Hematopoietic multipotent progenitor cell (in vitro differentiated cells): ENCODE results near the gene SHBG. TPM values are rescaled to one million over a fixed set of nuclear protein-coding genes. Genes with fewer than 3 reads are reported as not detected.
"Not testable (repeated sequence)": the region's sequence is repeated elsewhere in the genome, so short reads cannot be mapped to it uniquely, and the experiment has no call there.

ENCODE experiments used
- DNase-seq, 3 donors: peaks; one replicate each; pipeline ENCODE4 v3.0.0-alpha.2; 2011 to 2015; ENCODE audit warnings: low read depth in 2 of 3, low spot score in 2 of 3
- total RNA-seq: library from RNA; depleted of rRNA; stranded (reverse); fragments of >200 nt; gene quantifications from one replicate; pipeline ENCODE4 v1.2.3, GENCODE V29; 2012

SHBG gene
- total RNA-seq, 1 donor: not detected

DNA sequence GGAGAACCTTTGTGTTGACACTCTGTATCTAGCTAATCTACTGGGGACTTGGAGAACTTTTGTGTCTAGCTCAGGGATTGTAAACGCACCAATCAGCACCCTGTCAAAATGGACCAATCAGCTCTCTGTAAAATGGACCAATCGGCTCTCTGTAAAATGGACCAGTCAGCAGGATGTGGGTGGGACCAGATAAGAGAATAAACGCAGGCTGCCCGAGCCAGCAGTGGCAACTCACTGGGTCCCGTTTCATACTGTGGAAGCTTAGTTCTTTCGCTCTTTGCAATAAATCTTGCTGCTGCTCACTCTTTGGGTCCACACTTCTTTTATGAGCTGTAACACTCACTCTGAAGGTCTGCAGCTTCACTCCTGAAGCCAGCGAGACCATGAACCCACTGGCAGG lies 11.7 kb downstream of the SHBG start:
- DNase-seq: not testable (repeated sequence)

DNA sequence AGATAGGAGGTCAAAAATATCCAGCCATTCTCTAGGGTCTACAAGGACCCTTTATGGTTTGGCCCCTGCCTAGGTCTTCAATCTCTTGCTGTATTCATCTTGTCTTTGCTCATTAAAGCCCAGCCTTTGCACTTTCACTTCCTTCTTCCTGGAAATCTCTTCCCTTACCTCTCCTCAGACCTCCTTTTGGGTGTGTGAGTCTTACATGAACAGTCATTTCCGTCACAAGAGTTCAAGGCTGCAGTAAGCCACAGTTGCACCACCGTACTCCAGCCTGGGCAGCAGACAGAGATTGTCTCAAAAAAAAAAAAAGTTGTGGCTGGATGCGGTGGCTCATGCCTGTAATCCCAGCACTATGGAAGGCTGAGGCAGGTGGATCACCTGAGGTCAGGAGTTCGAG lies 14.8 kb downstream of the SHBG start:
- DNase-seq: no peak

DNA sequence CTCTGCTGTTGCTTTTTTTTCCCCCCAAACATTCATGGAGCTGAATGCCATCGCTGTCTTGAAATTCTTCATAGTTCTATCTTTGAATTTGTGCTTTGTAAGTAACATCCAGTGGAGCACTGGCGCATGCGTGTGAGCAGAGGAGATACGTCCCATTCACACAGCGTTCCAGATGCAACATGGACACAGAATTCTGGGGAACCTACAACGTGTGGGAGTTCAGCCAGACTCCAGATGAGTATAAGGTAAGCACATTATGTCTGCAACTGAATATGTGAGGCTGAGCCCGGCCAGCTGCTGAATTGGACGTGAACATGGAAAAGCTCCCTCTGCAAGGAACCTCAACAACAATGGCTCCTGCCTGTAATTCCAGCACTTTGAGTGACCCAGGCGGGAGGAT lies 16.5 kb downstream of the SHBG start:
- DNase-seq: no peak

DNA sequence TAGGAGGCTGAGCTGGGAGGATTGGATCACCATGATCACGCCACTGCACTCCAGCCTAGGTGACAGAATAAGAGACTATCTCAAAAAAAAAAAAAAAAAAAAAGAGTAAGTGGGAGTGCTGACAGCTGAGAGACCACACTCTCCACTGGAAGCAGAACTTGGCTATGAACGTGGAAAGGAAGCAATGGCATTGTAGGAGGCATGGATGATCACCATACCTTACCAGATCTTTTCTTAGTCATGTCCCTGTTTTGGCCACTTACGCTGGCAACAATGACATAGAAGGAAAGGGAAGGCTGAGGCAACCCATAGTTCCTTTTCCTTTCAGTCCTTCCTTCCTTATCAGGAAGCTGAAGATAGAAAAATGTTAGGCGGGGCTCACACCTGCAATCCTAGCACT lies 17.1 kb downstream of the SHBG start:
- DNase-seq: no peak

DNA sequence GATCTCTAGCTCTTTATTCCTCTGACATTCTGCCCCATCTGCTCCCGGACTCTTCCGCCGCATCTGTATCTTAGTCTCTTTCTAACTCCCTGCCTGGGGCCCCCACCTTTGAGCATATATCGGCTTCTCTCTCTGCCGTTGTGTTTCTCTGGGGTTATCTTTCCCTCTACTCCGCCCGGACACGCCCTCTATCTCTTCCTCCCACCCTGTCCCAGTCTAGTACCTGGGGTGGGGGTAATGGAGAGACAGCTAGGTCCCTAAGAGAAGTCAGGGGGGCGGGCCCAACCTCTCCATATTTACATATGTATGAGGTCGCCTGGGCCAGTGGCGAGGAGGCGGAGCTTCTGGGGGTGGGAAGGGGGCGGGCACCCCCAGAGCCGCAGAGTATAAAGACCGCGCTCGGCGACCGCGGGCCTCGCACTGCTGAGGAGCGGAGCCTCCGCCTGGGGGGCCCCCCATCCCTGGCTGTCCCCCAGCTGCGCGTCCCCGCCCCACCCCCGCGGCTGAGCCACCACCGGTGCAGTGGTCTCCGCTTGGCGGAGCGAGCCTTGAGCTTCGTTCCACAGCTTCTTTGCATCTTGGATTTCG lies 20.7 kb downstream of the SHBG start, which contains the start of gene ATP1B2:
ATP1B2 (plus strand) TSS at position 418 of the 588 bp plus-strand sequence. CDS start 593 bp downstream, outside the sequence.
- peak; percentile 55 to 80 (median 76) for DNase-seq

DNA sequence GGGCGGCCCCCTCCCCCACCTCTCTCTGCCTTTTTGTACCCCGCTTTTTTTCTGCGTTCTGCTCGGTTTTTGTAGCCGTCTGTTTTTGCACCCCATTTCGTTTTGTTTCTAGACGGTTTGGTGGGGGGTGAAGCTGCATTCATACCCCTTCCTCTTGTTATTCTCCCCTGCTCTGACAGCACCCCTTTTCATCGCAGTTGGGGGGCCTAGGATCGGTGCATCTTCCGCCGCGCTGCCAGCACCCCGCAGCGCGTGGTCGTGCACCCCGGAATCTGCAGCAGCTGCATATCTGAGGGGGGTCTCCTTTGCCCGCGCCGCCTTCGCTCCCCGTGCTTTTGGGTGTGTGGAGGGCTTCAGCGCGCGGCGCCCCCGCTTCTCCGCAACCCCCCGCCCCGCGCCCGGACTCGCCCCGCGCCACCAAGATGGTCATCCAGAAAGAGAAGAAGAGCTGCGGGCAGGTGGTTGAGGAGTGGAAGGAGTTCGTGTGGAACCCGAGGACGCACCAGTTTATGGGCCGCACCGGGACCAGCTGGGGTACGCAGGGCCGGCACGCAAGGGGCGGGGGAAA lies 21.2 kb downstream of the SHBG start:
- DNase-seq: no peak

DNA sequence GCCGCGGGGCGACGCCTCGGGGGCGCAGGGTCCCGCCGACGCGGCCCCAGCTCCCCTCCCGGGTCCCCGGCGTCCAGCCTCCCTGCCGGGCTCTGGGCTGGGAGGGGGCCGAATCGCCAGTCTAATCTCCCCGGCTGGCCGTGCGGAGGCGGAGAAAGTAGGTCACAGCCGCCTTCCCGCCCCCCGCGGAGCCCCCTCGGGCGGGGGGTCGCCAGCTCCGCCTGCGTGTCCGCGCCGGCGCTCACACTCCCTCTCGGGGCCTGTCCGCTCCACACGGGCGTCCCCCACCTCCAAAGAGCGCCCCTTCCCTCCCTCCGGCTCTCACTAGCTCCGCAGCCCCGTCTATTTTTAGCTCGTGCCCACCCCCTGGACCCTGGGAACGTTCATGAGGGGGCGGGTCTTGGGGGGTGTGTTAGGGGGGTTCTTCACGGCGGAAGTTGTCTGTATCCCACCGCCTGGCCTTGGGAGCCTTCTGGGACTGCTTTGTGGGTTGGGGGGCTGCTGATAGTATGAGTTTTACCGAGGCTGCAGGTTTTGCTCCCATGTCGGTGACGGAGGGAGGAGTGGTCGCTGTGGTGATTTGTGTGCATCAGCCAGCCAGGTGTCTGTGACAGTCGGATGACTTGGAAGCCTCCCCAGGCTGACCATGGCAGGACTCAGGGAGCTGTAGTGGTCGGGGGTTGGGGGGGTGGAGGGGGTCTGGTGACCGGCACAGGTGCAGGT lies 21.9 kb downstream of the SHBG start:
- no peak for DNase-seq

DNA sequence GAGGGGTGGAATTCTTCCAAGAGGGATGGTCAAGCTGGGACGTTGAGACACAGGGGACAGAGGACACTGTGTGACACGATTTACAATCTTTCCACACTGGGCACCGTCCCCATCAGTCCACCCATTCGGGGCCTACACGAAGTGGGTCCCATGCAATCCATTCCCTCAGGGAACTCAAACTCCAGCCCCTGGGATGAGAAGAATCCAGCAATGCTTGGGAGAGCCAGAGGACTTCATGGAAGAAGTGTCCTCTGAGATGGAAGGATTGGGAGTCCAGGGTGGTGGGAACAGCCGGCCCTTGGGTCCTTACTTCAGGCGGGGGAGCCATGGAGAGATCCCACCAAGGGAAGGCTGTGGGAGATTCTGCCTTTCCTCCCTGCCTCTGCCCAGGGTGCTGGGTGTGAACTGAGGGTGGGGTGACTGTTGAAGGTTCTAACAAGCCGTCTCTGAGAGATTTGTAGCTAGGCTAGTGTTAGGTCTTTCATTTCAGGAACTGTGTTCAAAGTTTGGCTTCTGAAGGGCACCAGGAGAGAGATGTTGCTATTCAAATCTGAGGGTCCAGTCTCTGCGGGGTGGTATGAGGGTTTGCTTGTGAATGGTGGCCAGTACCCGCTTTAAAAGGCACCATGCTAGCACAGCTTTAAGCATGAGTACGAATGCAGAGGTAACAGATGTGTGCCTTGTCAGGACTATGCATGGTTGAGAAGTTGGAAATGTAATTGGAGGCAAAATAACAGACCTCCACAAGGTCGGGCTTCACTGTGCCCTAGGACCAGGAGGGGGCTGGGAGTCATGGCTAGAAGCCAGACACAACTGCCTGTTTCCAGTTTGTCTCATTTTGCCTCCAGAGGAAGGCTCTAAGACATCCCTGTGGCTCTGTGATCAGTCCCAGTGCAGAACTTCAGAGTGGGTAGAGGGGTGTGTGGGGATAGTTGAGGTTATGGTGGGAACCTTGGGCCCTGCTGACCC lies 22.7 kb downstream of the SHBG start:
- no peak for DNase-seq

DNA sequence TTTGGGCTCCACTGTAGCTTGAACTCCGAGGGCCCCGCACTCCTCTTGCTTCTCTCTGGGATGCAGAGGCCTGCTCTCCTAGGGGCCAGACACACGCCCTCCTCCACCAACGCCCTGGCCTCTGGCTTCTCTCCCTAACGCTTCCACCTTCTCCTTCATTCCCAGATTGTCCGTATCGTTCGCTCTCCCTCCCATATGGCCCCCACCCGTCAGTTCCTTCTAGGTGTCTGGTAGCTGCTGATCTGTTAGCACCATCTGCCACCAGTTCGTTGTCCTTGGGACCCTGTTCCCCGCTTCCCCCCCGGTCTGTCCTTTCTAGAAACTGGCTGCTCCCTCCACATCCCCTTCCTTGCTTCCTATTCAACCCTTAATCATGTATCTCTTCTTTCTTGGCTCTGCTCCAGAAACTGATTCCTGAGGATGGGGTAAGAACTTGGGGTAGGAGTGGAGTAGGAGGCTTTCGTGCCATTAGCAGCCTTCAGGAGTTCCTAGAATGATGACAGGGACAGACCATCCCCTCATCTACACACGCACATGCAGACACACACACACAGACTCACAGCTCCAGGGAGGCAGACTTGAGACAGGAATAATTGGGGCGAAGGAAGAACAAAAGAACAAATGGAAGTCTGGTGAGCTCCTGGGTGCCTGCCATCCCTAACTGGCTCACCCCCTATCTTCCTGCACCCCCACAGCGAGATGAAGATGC lies 25.1 kb downstream of the SHBG start:
- DNase-seq: no peak

DNA sequence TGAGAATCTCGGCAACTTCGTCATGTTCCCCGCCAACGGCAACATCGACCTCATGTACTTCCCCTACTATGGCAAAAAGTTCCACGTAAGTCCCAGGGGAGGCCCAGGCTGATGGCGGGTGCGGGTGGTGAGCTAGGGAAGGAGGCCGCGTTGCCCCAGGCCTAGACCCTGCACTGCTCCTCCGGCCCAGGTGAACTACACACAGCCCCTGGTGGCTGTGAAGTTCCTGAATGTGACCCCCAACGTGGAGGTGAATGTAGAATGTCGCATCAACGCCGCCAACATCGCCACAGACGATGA lies 25.6 kb downstream of the SHBG start:
- no peak for DNase-seq

DNA sequence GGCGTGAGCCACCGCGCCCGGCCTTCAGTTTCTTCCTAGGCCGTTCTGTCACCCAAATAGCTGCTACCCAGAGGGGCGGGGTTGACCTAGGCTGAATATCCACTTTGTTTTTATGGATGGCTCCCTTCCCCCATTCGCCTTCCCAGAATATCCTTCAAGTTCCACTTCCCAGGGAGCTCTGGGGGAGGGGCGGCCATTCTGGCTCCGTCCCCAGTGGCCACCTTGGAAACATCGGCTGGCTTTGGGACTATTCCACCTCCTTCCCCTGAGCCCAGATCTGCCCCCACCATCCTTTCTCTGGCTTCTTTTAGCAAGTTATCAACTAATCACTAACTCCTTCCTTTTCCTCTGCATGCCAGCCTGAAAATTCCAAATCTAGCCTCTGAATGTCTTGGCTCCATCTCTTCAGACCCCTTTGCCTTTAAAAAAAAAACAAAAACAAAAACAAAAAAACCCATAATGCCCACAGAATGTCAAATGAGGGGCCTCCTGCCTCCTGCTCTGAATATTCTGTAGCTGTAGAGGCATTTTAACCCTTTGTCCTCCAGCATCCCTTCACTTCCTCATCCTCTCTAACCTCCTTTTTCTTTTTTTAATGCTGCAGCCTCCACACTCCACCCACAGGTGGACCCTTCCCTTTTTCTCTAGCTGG lies 27.1 kb downstream of the SHBG start:
- DNase-seq: peak in 1 of 3 donors; percentile 36

DNA sequence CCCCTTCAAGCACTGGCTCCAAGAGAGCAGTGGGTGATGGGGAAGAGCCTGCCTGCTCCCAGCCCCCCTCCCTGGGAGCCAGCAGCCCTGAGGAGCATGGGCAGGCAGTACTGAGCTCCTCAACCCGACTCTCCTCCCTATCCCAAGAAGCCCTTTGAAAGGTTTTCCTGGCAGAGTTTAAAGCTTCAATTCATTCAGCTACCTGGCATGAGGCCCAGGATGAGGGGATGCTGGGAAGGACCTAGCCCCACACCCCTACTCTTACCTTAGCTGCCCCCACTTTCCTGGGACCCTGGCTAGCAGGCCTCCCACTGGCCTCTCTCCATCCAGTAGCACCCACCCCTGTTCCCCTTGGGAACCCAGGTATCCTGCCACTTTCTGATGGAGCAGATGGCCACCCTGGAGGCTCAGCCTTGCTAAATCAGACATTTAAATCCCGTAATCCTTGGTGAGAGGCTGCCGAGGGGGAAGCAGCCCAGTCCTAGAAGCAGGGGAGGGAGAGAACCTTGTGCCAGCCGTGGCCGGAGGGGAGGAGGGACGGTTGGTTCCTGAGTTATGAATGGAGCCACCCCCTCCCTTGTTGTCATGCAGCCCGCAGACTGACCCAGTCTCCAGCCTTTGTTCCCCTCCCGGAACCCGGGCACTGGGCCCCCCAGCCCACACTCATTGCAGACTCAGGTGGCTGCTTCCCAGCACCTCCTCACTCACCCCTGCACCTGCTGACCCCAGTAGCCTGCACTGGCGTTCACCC lies 37.9 kb downstream of the SHBG start:
- no peak for DNase-seq

DNA sequence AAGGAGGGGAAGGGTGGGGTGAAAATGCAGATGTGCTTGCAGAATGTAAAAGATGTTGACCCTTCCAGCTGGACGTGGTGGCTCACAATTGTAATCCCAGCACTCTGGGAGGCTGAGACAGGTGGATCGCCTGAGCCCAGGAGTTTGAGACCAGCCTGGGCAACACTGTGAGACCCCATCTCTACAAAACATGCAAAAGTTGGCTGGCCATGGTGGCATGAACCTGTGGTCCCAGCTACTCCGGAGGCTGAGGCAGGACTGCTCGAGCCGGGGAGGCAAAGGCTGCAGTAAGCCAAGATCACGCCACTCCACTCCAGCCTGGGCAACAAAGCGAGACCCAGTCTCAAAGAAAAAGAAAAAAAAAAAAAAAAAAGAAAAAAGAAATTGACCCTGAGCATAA lies 38.5 kb downstream of the SHBG start:
- DNase-seq: no peak

DNA sequence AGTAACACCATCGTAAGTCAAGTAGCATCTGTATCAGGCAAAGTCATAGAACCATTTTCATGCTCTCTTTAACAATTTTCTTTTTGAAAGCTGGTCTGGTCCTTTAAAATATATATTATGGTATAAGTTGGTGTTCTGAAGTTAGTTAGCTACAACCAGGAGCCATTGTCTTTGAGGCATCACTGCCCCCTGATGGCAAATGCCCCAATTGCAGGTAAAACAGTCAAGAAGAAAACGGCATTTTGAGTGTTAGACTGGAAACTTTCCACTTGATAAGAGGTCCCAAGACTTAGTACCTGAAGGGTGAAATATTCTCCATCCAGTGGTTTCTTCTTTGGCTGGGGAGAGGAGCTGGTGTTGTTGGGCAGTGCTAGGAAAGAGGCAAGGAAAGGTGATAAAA lies 43.3 kb downstream of the SHBG start:
- peak in 2 of 3 donors; percentile 17 to 52 for DNase-seq

DNA sequence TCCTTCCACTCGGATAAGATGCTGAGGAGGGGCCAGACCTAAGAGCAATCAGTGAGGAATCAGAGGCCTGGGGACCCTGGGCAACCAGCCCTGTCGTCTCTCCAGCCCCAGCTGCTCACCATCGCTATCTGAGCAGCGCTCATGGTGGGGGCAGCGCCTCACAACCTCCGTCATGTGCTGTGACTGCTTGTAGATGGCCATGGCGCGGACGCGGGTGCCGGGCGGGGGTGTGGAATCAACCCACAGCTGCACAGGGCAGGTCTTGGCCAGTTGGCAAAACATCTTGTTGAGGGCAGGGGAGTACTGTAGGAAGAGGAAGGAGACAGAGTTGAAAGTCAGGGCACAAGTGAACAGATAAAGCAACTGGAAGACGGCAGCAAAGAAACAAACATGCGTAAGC lies 45.0 kb downstream of the SHBG start:
- DNase-seq: no peak

DNA sequence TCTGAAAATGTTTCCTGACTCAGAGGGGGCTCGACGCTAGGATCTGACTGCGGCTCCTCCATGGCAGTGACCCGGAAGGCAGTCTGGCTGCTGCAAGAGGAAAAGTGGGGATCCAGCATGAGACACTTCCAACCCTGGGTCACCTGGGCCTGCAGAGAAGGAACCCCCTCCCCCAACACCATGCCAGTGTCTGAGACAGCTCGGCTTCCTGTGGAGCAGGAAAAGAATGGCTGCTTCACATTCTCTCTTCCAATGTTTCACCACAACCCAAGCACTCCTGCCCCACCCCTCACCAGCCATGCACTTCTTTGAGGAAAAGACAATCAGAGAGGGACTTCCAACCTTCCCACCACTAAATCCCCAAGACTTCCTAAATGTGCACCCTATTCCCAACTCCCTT lies 46.6 kb downstream of the SHBG start:
- DNase-seq: no peak

DNA sequence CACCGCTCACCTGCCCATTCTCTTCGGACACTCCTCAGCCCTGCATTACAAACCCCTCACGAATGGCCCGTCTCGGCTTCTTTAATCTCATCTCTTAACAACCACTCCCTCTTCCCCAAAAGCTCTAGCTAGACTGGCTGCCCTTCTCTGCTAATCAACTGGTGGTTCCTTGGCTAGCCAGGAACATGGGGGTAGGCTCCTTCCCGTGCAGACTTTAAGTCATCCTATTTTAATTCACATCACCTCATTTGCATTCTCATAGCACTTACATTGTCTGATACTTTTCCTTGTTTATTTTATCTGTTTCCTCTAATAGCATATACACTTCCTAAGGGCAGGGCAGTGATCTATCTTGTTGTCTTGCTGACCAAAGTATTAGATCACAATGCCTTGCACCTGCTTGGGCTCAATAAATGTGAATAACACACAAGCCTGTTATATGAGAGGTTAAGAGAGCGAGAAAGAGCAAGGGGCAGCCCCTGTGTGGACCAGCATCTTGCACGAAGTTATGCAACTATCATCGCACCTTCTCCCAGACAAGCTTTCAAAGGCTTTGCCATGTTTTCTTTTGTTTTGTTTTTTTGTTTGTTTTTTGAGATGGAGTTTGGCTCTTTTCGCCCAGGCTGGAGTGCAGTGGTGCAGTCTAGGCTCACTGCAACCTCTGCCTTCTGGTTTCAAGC lies 47.6 kb downstream of the SHBG start:
- no peak for DNase-seq
